Measurements from ENCODE around the gene SLC15A4.
"Not testable (repeated sequence)": the region's sequence is repeated elsewhere in the genome, so short reads cannot be mapped to it uniquely, and the experiment has no call there.

The SLC15A4 gene

DNA sequence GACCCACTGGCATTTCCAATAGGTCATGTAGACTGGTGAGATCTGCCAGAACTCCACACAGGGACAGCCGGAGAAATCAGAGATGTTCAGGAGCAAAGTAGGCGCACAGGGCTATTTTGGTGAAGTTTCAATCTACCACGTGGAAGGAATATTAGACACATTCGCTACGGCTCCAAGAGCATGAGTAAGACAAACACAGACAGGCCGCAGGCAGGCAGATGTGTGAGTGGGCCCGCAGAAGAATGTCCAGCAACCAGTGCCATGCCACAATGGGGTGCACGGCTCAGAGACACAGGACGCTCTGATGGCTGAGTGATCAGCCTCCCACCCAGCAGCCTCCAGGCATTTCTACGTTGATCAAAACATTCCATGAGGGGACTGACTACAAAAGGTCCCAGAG, 10.4 kb downstream of the SLC15A4 start:
- no peak for DNase-seq

DNA sequence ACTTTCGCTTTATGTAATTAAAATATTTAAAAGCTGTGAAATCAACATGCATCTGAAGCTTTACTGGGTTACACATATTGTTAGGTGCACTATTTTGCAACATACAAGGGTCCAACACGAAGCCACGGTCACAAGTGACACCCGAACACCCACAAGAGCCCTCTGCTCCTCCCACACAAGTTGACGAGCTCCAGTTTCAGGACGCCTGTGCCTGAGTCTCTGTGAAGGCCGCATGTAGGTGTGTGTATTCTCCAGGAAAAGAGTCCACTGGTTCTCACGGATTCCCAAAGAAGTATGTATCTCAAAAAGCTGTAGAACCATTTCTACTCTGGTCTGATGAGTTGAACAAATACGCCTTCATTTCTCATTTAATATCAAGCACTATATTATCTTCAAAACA, 12.0 kb downstream of the SLC15A4 start:
- no peak for DNase-seq

DNA sequence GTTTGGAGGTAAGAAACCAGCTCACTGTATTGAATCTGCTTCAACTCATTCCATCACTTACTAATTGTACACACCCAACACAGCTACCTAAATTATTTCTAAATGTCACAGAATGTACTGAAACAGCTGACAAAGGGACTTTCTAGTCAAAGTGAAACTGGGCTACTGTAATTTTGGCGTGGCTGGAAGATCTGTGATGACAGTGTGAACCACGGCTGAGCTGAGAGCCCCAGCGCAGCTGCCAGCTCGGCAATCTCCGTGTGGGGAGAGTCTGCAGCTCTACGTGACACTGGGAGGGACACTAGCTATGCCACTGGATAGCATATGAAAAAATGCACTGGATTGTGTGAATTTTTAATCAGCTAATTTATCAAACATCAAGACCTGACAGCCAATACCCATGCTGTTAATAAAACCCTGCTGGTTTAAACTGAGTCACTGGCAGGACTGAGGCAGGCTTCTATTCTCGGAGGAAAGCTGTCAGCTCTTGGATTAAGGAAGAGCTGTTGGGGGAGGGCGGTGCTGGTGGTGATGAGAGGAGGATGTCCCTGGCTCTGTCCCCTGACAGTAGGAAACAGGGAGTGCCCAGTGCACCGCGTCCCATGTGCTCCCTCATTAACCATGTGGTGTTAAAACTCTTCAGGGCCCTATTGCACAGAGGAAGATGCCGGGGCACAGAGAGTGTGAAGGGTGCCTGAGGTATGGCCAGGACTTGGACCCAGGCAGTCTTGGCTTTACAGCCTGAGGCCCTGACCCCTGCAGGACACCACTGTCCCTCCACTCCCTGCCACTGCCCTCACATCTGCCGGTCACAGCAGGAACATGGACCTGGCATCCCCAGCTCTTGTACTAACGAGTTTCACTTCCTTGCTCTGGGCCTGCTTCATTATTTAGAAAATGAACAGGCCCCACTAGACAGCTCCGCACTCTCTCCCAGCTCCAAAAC, 13.3 kb downstream of the SLC15A4 start:
- peak; percentile 57 for DNase-seq

DNA sequence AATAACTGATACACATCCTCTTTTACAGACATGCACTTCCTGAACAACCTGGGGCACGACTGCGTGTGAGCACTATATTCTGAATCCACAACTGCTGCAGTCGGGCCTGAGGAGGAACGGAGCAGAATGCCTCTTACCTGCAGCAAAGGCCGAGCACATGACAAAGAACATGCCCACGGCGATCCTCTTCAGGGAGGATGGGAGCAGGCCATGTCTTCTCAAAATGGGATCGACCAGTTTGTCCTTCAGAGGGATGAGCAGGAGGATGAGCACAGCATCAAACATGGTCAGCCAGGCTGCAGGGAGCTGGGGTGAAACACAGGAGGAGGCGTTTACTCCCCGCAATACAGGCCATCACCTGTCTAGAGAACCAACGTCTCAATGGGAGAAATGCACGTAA, 15.1 kb downstream of the SLC15A4 start:
- DNase-seq, result no peak

DNA sequence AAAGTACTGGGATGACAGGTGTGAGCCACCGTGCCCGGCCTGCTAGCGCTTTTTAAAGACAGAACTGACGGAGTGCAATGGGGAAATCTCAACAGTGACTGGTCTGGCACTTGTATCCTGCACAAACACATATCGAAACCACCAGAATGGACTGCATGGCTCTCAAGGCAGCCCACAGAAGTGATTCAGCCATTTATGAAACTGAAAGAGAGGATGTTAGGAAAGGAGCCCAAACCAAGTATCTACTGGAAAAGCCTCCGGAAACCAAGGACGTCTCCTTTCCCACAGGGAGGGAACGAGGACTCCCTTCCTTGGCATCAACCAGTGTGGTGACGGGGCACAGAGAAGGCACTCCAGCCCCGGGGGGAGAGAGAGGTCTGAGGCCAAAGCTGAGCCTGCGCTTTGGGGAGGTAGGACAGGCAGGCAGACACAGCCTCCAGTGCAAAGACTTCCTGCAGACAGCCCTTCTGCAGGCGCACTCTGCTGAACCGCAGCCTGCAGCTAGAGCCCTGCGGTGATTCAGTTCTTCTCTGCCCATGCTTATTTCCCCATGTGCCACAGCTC, 16.5 kb downstream of the SLC15A4 start:
- no peak for DNase-seq

DNA sequence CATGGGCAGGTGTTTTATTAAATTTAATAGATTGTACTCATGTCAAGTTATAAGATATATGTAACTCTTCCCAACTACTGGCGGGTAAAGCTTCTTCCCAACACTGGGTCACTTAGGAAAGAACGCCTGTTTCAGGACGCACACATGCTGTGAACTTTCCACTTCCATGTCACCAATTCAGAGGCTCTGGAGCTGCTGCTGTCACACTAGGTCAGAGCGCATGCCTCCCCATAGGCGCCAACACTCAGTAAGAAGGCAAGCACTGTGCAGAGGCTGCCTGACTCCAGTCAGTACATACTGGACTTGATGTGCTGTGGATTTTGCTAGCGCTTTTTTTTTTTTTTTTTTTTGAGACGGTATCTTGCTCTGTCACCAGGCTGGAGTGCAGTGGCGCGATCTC, 17.2 kb downstream of the SLC15A4 start:
- no peak for DNase-seq

DNA sequence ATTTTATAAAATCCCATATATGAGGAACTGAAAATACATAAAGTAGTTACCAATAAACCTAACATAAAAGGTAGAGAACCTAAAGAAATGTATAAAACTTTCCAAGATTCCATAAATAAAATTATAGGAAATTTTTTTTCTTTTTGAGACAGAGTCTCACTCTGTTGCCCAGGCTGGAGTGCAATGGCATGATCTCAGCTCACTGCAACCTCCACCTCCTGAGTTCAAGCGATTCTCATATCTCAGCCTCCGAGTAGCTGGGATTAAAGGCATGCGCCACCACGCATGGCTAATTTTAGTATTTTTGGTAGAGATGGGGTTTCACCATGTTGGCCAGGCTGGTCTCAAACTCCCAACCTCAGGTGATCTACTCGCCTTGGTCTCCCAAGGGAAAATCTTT, 18.4 kb downstream of the SLC15A4 start:
- not testable (repeated sequence) for DNase-seq

DNA sequence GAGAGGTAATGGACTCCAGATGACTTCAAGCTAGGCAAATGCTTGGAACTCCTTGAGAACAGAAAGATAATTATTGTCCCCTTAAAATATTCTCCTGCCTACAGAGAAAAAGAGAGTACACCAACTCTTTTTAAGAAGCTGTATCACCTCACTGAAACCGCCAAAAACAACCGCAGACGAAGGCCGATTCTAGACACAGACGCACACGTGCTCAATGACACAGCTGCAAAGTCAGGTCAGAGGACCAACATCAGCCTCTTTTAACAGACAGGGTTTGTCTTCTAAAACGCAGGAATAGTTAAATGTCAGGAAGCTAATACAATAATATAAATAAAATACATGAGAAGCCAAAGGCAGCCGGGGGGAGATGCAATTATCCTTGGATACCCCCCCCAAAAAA, 19.0 kb downstream of the SLC15A4 start:
- DNase-seq, result no peak

DNA sequence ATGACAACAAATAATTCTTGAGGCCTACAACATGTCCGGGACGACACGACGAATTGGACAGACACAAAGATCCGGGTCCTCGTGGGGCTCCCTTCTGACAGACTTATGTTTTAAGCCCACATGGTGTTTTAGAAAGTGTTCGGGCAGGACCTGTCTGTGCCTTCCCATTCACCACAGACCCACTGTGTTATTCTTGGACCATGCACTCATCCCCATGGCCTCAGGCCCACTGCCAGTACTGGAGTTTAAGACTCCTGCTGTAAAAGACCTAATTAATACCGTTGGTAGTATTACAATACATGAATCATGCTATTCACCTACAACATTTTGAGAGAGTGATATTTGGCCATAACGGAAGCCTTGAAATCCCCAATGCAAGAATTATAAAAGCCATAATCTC, 20.0 kb downstream of the SLC15A4 start:
- no peak for DNase-seq

DNA sequence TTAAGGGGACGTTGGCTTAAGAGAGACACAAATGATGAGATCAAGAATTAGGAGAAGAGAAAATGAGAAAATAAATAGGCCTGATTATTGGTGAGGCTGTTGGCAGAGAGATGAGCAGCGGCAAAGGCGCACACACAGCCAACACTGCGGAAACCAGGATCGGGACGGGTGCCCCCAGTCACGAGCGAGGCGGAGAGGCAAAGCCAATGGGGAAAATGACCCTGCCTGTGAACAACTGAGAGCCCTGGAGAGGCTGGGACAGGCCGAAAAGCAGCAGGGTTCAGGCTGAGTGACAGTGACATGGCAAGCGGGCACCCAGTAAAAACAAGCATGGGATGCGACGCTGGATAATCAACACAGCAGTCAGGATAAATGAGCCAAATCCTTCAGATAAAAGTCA, 21.0 kb downstream of the SLC15A4 start:
- no peak for DNase-seq

DNA sequence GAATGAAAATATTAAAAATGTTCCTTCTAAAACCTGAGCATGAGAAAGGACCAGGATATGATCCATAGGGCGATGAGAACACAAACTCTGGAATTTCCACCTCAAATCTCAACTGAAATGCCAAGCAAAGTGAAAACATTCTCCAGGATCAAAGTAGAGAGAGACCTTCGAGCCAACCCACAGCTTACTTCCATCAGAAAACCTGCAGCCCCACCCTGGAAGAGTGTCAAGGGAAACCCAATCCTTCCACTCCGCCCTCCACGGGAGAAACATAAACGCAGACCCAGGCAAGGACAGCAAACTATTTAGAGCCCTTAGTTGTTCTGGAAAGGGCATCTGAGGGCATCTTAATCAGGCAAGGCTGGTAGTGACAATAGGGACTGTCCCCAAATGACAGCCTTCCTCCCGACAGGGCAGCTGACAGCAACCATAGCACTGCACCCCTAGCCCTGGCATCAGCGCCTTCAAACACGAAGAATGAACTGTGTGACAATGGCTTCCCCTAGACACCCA, 21.8 kb downstream of the SLC15A4 start:
- DNase-seq, result peak; percentile 51

DNA sequence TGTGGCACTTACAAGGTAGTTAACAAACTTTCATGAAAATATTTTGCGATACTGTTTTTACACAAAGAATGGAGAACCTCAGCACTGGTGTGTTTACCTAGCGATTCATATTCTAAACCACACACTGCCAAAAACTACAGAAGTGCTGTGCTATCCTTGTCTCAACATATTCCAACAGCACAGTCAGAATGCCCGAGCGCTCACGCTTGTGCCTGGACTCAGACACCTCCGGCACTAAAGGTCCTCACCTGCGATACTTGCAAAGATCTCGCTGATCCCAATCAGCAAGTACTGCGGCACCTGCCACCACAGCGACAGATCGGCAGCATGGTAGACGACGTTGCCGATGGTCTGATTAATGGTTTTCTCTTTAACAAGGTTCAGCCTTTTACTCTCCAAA, 23.2 kb downstream of the SLC15A4 start:
- DNase-seq, result no peak

DNA sequence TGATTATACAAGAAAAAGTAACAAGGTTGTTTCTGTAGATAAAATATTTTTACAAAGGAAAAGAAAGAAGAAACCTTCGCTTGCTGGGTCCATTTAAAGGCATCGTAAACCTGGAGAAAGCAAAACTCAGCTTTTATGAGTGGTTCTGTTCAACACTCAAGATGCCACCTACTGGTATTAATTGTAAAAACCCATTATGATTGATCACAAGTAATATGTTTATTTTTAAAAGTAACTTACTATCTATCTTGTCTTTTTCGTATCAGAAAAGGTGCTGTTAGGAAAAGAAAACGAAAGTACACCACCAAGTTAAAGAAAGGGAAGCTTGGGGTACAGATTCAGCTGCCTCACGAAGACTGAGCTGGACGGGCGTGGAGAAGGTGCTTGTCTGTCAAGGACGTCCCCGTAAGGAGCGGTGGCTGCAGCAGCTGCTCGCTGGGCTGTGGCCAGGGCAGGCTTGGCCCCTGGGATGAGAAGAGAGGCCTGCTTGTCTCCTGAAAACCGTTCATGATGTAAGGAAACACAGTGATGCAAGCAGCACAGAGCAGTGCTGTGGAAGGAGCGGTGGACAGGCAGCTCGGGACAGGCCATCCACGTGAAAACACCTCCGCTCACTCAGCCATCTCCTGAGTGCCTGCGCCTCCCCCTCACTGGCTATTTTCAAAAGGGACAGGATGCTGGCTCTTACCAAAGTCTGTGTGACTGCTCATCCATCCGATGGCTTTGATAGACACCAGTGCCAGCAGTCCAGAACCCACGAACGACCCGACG, 25.0 kb downstream of the SLC15A4 start:
- no peak for DNase-seq

DNA sequence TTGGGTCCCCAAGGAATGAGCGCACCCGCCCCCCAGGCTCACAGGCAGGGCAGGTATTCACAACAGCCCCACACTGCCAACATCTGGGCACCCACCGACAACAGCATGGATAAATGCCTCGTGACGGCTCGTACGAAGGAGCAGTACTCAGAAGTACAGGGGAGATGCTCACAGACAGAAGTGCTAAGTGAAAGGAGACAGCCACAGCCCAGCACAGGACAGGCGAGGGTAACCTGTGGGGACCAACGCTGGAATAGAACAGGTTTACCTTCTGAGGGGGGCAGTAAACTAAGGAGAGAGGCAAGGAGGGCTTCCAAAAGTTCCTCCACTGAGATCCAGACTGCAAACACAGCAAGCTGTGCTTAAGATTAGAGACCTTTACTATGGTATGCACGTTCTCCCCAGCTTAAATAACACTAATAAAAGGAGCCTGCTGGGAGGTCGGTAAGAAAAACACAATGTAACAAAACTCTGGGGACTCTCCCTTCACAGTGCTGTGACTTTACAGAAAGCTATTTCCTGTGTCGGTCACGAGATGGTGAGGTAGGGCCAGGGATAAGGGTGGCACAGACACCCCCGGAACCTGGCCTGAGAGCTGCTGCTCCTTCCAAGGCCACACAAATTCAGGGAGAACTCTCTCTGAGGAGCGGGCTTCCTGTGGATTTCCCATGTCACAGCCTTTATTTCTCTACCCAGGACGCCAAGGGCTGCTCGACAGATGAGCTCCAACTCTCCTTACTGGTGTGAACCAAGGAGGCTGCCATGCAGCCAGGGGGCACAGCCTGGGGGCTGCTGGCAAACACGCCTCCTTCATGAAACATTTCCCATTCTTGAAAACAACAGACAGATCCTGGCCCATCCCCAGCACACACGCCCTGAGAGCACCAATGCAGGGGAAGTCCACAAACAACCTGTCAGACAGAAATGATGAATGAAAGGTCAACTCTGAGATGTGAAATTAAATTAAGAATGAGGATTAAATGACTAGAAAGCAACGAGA, 26.3 kb downstream of the SLC15A4 start:
- no peak for DNase-seq

DNA sequence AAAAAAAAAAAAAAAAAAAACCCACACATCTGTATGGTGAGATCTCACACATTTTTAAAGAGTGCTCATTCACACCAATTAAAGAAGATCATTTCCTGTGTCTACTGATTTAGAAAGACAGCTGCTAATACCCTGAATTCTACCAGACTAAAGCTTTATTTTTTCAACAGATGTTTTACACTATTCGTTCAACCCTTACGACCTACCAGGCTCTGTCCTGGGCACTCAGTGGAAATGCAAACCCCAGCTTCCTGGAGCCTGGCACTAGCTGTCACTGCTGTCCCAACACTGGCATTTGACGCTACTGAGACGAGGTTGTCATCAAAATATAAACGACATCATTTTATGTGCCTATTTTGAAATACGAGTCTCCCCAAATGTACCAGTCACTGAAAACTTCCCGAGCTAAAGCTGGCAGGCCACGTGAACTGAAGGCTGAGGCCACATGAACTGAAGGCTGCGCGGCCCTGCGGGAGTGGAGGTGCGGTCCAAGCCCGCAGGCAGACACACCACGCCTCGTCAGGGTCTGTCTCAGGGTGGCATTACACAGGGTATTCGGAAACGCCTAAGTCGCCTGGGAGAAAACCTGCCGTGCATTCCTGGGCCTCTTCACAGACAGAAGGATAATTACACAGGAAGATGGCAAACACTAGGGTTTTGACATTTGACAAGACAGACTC, 27.2 kb downstream of the SLC15A4 start:
- no peak for DNase-seq

DNA sequence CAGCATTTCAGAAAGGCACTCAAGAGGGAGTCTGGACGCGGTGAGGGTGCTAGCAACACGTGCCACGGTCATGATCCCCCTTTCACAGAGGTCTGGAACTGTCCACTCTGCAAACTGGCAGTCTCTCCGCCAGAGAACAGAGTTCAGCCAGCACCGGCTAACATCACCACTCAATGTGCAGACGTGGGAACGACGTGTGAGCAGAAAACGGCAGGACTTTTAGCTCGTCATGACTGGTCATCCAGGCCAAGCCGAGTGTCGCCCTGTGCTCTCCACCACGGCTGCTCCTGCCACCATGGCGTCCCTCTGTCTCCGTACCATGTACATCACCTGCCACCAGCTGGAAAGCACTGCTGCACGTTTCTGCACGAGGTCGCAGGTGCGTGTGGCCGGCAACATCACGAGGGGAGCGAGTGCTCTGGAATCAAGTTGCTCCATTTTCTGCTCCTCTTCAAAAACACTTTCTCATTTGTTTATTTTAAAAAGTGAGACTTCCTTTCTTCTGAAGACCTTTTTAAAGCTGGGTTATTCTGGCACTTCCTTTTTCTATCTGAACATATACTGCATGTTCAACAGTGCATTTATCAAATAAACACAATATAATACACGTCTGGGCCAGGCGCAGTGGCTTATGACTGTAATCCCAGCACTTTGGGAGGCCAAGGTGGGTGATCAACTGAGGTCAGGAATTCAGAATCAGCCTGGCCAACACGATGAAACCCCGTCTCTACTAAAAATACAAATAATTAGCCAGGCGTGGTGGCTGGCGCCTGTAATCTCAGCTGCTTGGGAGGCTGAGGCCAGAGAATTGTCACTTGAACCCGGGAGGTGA, 28.0 kb downstream of the SLC15A4 start:
- DNase-seq, result no peak

DNA sequence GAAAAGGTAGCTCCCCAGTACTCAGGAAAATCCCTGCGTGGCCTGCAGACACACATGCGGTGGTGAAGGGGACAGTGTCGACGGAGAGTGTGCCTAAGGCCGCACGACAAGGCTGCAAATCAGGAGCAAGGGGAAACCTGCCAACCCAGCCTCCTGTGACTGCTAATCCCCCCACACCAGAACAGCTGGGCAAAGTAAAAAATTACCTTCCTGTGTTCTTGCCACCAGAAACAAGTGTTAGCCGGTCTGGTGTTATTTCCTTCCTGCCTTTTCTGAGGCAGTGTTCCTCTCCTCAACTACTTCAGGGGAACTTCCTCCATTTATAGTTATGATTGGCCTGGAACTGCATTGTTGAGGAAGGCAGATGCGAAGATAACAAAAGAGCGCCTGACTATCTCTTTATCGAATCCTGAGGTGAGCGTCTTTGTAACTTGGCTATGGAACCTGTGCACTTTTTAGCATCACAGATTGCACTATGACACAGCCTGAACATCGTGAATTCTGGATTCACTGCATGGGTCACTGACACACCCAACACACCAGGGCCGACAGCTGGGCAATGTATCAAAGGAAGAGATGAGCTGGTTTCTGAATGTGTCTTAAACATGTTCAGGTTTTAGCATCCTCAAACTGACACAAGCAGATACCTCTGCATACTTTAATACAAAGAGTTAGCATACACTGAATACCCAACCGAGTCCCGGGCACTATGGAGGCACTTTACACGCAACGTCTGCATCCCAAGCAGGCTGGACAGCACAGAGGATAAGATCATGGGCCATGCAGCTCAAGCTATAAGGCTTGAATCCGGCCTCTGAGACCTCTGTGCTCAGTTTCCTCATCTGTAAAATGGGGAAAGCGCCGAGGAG, 28.9 kb downstream of the SLC15A4 start:
- DNase-seq, result no peak

DNA sequence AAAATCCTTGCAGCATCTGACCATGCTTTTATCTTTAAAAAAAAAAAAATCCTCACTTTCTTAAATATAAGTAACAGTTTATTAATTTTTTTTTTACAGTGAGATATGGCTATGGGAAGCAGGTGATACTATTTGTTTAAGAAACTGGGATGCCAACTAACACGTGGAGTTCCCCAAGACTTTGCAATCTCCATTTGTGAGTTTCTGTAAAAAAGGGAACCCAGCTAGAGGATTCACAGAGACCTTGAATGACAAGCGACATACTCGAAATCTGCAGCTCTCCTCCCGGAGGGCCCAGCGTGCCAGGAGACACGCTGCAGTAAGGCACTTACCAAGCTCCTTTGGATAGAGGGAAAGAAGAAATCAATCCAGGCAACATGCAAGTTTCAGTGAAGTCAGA, 30.1 kb downstream of the SLC15A4 start:
- no peak for DNase-seq

DNA sequence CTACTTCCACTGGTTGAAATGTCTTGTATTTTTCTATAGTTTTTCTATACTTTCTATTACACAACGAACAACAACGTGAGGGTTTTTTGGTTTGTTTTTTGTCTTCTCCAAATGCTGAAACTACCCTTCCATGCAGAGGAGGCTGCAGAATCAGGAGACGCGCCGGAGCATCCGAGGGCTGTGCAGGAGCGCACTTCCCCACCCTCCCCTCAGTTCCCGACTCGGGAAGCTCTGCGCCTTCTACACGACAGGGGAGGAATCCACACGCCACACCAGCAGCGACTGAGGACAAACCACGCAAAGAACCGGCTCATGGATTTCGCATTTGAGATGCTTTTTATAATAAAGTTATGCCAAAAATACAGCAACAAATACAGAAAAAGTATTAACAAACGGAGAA, 30.9 kb downstream of the SLC15A4 start:
- DNase-seq, result no peak

DNA sequence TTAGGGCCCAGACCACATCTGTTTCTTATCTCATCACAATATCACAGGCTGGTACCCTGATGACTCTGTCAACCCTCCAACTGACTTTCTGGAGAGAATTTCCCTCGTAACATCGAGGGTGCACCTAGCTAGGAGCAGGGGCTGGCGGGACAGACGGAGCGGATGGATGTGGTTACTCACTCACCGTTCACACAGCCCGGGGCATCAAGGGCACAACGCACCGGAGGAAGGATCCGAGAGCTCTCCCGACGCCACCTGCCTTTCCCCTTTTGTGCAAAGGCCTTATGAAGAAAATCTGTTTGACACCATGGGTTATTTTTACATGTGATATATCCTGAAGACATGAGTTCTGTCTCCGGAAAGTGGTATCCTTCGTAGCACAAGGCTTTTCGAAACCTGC, 31.4 kb downstream of the SLC15A4 start:
- no peak for DNase-seq

Data from fibroblast of skin of right biceps (primary cell).